NCI-H2227 treated with DMSO at 0.1 percent for 48 hours (cell line): ENCODE data around the gene FMNL2.
"Not testable (repeated sequence)": the region's sequence is repeated elsewhere in the genome, so short reads cannot be mapped to it uniquely, and the experiment has no call there.

Experiments
- DNase-seq: peaks from one replicate; lab custom pipeline; 2025; lab: John Stamatoyannopoulos, UW

FMNL2 gene

DNA sequence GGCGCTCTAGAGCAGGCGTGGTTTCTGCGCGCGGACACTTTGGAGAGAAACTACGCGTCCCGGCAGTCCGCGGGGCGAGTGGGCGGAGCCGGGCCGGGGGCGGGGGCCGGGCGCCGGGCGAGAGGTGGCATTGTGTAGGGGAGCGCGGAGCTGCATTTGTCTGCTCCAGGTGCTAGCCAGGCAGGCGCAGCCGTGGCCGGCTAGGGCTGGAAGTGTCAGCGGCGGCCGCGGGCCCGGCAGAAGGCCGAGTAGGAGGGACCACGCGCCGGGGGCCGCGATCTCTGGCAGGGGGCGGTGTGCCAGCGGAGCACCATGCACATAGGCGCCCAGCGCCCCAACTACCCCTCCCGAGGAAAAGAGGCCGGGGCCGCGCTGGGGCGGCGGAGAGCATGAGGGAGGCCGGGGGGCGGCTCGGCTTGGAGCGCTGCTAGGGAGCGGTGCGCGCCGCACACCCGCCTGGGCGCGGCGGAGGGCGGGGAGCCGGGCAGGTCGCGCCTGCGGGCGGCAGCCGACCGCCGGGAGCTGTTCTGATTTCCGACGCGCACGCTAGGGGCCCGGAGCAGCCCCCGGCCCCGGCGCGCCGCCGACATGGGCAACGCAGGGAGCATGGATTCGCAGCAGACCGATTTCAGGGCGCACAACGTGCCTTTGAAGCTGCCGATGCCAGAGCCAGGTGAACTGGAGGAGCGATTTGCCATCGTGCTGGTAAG is at the start of gene FMNL2:
Gene FMNL2, plus strand, starts transcription at position 159 of the 710 bp plus-strand sequence.
- DNase-seq, result peak; percentile 88

DNA sequence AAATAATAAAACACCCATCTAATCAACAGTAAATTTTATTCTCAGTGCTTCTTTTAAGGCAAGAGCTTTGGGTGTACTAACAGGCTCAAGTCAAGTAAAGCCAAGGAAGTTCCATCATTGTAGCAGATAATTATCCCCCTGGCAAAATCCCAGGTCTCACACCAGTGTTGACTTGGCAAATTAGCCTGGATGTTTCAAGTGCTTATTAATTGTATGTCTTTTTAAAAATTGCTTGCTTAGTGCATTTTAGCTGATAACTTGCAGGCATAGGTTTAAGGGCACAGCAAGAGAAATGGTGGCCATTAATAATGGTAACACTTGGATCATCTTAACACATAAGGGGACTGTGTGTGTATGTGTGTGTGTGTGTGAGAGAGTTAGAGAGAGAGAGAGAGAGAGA is 42.0 kb upstream of the FMNL2 start:
- no peak for DNase-seq

DNA sequence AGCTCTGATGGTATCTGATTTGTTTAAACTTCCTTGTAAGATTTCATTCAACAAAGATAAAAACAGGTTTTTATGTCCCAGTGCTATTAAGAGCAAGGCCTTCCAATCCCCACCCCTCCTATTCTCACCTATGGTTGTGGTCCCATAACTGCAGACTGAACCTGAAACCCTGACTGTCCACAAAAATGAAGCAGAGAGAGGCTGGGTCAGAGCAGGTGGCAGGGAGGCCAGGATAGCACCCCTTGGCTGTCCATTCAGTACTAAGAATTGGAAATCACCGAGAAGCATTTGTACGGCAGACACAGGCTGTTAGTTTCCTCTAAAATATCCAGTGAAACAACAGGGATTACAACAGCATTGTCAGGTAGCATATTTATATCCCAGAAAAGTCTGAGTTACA is 37.3 kb upstream of the FMNL2 start:
- DNase-seq, result no peak

DNA sequence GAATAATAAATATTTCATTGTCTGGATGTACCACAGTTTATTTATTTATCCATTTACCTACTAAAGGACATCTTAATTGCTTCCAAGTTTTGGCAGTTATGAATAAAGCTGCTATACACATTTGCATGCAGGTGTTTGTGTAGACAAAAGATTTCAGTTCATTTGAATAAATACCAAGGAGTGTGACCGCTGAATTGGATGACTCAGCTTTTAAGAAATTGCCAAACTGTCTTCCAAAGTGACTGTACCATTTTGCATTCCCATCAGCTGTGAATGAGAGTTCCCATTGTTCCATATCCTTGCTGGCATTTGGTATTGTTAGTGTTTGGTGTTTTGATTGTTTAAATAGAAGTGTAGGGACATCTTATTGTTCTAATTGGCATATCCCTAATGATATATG is 36.2 kb upstream of the FMNL2 start:
- DNase-seq, result no peak

DNA sequence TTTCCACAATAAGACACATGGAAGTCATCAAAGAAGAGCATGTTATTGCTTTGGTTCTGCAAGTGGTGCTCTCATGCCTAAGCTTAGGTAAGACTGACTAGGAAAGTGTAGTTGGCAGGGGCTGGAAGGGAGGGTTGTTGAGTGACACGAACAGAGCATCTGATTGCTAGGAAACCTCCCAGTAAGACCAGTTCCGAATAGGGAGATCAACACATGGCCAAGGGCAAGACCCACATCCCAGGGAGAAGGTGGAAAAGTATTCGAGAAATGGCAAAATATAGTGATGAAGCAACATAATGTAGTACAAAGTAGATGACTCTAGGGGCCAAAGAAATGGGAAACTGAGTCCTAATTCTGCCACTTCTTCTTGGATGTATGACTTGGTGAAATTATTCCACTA is 33.8 kb upstream of the FMNL2 start:
- no peak for DNase-seq

DNA sequence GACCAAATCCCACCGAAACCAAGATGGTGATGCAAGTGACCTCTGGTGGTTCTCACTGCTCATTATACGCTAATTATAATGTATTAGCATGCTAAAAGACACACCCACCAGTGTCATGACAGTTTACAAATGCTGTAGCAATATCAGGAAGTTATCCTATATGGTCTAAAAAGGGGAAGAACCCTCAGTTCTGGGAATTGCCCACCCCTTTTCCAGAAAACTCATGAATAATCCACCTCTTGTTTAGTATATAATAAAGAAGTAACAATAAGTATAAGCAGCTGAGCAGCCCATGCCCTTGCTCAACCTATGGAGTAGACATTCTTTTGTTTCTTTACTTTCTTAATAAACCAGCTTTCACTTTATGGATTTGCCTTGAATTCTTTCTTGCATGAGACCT is 31.0 kb upstream of the FMNL2 start:
- DNase-seq, result no peak

DNA sequence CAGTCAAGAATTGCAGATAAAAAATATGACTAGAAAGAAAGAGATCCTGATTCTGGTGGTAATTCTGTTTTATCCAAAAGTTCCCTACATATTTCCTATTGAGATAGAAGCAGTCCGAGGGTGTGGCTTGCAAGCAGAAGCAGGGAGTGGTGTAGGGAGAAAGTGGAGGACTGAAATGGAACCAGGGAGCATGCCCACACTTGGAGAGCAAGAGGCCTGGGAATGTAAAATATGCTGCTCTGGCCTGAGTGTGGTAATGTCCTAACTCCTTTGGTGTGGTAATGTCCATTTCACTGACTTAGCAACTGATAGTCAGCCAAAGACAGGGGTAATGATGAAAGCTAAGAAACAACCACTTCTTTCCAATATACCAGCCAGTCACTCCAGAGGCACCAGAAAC is 30.1 kb upstream of the FMNL2 start:
- DNase-seq, result no peak

DNA sequence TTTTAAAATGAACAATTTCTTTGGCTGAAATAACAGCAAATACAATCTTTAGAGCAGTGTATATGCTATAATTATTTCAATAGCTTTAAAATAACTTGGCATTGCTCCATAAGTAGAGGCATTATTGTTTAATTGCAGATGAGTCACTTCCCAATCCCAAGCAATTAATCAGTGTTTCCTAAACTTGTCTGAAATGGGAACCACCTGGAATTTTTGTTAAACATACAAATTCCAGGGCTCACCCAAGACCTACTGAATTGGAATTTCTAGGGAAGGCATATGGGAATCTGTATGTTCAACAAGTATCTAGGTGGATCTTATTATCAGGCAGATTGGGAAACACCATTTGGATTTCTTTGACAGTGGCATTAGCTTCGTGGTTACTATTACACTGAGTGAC is 27.1 kb upstream of the FMNL2 start:
- DNase-seq, result no peak

DNA sequence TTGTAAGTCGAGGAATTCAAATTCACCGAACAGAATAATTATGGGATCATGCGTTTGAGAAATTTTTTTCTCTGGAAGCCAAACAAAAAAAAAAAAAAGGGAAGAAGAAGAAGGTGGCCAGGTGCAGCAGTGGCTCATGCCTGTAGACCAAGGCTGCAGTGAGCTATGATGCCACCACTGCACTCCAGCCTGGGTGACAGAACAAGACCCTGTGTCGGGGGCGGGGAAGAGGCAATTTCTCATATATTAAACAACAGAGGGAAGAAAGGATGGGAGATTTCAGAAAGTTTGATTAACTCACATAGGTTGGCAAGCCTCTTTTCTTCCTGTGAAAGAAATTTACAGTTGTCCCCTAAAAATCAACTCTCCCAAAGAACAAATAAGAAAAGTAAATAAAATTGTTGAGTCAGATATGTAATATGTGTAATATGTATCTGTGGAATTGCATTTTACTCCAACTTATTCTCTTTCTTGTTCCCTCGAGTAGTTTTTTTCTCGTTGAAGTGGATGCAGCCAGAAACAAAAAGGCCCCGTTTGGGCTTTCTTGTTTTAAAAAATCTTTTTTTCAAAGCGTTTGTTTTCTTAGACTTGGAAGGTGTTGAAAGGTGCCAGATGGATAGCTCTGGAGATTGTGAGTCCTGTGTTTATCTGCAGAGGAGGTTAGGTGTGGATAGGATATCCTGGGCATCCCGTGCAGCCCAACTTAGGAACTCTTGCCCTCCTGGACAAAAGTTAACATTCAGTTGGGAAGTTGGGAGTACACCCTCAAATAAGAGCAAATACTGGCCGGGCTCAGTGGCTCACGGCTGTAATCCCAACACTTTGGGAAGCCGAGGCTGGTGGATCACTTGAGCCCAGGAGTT is 25.4 kb upstream of the FMNL2 start:
- DNase-seq, result no peak

DNA sequence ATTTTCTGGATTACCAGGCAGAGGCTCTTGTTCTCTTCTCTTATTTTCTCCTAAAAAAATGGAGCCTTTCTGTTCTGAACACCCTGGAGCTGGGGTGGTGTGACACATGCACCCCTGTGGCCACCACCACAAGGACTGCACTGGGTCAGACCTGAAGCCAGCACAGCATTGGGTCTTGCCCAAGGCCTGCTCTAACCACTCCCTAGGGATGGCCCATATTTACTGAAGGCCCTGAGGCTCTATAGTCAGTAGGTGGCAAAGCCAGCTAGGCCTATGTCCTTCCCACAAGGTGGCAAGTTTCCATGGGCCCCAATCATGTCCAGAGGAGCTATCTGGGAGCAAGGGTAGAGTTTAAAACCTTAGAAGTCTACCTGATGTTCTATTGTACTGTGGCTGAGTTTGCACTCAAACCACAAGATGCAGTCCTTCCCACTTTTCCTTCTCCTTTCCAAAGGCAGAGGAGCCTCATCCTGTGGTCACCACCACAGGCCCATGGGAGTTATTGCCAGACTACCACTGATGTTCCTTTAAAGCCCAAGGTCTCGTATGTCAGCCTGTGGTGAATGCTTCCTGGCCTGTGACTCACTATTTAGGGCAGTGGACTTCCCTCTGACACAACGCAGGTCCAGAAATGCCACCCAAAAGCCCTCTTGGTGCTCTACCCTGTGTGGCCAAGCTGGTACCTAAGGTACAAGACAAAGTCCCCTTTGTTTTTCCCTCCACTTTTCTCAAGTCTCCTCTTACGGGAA is 15.0 kb upstream of the FMNL2 start:
- no peak for DNase-seq

DNA sequence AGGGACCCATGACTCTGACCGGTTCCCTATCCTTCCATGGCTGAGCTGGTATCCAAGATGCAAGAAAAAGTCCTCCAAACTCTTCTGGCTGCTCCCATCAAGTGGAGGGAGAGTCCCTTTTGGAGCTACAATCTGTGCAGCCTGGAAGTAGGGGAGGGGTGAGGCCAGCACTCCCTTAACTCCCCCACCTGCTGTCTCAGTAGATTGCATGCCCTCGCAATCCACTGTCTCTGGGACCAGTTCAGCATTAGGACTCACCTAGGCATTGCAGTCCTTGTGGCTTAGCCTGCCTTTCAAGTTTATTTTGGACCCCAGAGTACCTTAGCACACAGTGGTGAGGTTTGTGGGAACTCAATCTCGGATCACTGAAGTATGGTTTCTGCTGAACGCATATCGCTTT is 14.2 kb upstream of the FMNL2 start:
- no peak for DNase-seq

DNA sequence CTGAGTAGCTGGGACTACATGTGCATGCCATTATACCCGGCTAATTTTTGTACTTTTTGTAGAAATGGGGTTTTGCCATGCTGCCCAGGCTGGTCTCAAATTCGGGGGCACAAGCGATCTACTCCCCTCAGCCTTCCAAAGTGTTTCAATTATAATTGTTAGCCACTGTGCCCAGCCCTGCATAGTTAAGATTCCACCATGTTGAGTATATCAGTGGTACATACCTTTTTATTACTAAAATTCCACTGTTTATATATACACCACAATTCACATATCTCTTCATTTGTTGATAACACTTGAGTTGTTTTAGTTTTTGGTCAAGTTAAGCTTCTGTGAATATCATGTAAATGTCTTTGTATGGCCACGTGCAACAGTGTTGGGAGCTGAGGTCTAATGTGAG is 12.8 kb upstream of the FMNL2 start:
- no peak for DNase-seq

DNA sequence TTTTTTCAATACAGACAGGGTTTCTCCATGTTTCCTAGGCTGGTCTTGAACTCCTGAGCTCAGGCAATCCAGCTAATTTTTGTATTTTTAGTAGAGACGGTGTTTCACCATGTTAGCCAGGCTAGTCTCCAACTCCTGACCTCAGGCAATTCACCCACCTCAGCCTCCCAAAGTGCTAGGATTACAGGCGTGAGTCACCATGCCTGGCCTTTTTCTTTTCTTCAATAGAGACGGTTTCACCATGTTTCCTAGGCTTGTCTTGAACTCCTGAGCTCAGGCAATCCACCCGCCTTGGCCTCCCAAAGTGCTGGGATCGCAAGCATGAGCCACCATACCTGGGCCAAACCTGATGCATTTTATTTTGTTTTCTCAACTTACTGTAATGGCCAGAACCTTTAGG is 9.8 kb upstream of the FMNL2 start:
- not testable (repeated sequence) for DNase-seq

DNA sequence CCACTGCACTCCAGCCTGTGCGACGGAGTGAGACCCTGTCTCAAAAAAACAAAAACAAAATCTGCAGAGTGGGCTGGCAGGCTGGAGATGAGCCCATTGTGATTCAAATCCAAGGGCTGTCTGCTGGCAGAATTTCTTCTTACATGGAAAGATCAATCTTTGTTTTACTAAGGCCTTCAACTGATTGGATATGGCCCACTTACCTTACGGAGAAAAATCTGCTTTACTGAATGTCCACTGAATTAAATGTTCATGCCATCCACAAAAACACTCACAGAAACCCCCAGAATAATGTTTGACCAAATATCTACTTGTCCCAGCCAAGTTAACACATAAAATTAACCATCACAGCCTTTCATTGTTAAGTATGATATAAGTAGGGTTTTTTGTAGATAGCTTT is 8.3 kb upstream of the FMNL2 start:
- DNase-seq, result no peak

DNA sequence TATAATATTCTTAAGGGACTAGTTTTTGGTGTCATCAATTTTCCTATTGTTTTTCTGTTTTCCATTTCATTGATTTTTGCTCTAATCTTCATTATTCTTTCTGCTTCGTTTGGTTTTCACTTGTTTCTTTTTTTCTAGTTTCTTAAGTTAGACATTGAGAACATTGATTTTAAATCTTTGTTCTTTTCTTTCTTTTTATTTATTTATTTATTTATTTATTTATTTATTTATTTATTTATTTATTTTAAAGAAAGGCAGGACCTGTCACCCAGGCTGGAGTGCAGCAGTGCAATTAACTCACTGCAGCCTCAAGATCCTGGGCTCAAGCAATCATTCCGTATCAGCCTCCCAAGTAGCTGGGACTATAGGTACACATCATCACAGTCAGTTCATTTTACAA is 7.0 kb upstream of the FMNL2 start:
- no peak for DNase-seq

DNA sequence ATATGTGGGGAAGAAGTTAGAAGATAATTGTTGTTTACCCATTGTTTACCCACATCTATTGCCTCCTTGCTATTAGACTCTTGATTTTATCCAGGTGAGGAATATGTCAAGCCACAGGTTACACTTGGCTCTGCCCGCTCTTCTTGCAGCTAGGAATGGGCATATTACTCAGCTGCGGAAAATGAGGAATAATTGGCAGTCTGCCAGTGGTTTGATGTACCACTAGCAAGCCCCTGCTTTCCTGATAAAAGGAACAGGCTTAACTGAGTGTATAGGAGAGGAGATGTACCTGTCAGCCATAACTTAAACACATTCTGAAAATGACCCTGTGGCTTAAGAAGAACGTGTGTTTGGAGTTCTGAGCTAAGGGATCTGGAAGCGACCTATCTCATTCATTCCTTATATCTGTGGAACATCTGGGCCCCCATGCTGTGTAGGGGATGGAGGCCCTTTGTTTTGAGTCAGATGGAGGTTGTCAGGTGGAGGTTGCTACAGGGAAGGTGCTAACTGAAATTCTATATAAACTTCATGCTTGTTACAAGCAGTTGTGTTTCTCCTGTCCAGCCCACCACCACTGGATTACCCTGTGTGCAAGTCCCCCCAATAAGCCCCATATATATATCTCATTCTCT is 4.6 kb upstream of the FMNL2 start:
- no peak for DNase-seq

DNA sequence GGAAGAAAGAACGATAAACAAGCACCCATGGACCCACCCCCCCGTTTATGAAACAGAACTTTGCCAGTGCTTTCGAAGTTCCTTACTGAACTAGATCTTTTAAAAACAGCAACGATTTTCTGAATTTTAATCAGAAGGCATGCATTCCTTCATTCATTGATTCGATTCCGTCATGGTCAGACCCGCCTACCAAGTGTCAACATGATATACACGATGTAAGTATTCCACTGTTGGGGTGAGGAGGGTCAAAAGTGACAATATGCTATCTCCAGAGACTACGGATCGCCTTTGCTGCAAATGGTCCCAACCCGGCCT is 316 bp upstream of the FMNL2 start:
- DNase-seq, result no peak

DNA sequence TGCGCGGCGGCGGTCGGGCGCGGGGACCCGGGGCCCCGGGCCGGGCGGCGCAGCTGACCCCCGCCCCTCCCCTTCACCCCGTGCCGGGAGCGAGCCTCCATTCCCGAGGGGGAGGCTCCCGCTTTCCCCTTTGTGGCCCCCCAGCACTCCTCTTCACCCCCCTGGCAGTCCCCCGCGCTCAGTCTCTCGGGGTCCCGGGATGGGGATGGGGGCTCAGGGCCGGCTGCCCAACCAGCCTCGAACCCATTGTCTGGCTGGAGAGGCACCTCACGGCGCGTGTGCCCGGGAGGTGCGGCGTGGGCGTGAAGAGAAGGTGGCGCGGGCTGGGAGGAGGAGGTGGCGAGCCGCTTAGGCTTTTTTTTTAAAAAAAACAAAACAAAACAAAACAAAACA is 748 bp downstream of the FMNL2 start:
- DNase-seq, result no peak

DNA sequence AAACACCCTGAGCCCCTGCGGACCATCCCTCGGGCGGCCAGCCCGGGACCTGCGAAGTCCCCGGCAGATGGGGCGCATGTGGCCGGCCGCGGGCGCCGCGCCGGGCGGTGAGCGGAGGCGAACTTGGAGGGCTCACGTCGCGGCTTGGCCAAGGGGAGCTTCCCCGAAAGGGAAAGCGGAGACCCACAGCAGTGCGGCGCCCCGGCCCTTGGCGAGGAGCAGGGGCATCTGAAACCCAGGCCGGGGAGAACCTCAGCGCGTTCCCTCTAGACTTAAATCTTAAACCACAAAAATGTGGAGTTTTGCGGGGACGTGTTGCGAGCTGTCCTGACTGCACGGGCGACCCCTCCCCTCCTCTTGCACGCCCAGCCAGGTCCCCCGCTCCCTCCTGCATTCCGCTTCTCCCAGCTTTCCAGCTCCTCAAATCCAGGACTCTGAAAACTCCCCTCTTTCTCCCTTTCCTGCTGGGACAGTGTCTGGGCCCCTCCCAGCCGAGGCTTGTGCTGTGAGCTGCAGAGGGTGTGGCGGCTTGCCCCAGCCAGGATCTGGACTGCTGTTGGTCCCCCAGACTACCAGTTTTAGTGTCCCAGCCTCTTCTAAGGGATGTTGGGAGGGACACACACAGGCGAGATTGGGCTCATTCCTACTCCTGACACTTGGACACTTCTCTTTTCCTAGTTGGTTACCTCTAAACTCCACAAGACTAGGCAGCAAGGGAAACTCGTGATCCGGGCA is 1.3 kb downstream of the FMNL2 start:
- peak; percentile 13 for DNase-seq

DNA sequence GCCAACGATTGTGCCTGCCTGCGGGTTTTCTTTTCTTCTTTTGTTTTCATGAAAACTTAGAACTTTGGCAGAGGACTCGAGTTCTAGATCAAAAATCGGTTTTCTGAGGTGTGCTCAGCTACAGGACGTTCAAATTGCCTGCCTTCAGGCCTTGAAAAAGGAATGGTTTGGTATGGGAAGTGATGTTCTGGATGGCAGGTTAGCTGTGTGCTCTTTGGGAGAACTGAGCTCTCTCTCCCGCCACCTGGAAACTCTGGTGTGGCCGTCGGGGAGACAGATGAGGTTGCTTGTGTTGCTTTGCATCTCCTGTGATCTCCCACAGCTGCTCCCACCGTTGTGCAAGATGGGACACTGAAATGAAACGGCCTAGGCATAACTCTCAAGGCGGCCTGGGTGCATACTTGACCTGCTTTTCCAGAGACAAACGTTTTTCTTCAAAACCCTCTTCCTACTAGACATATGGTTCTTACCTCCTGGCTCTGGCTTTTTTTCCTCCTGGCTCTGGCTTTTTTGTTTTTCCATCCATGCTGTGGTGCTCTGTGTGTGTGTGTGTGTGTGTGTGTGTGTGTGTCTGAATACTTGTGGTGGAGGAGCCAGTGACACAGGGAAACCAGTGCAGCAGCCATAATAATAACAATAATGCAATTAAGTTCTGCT is 2.0 kb downstream of the FMNL2 start:
- peak; percentile 69 for DNase-seq

DNA sequence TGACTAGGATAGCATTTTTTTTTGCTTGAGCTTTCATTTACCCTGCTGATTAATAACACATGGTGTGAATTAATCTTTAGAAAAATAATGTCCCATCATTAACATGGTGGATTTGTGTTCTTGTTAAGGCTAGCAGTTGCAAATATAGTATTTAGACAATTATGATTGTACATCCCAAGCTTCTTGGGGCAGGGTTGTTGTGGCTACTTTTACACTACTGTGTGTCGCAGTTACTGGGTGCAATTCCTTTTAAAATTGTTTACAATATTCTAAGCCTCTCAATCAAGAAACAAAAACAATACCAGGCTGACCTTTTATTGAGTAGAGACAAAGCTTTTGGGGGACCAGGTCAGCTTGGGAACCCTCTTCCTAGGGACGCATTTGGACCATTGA is 2.5 kb downstream of the FMNL2 start:
- no peak for DNase-seq
